ENCODE results near the gene RFX7. TPM values are rescaled to one million over a fixed set of nuclear protein-coding genes. Genes with fewer than 3 reads are reported as not detected.
"Not testable (repeated sequence)": the region's sequence is repeated elsewhere in the genome, so short reads cannot be mapped to it uniquely, and the experiment has no call there.

Gene RFX7
- total RNA-seq, 1 experiment from 2014 or later, result 18.1 TPM

GRCh38 chr15:56156877-56157276 is 86.8 kb downstream of the RFX7 start:
- no peaks in the 10 kb centered on the region for H4K20me1 ChIP-seq (ENCODE audit: insufficient read depth)
- intact Hi-C loops (cut with micrococcal nuclease), result no loop called here
- no peak for DNase-seq (ENCODE audit: low read depth, low spot score)
- no peak for ATAC-seq
- ChIA-PET POLR2A (no interaction called here), CTCF (no interaction called here), RAD21 (ENCODE audit: low non-redundant PET in 1 of 2, low total read pairs in 2 of 2, uncharacterized antibody in 2 of 2, unreplicated experiment in 2 of 2) (no interaction called here)
- no peak overlapping the region for H3K4me3 ChIP-seq (replicated peaks in 1 of 2; ENCODE audit: low read depth in 1 of 2, low read length in 2 of 2)
- no peaks in the 10 kb centered on the region for H3K9me2 ChIP-seq (ENCODE audit: insufficient read depth)
- H3K9me3 ChIP-seq (ENCODE audit: control insufficient read depth in 1 of 2, insufficient read depth in 1 of 2, low read depth in 1 of 2, low read length in 2 of 2), result no peaks in the 10 kb centered on the region
- H3K27me3 ChIP-seq (ENCODE audit: insufficient read depth, low read length), result no peaks in the 10 kb centered on the region
- H3K4me1 ChIP-seq (ENCODE audit: control insufficient read depth in 1 of 2, insufficient read depth in 2 of 2, low read length in 2 of 2), result no peaks in the 10 kb centered on the region
- H3K9ac ChIP-seq (ENCODE audit: low read length), result no peak overlapping the region
- no peaks in the 10 kb centered on the region for H3K36me3 ChIP-seq (ENCODE audit: control insufficient read depth in 1 of 2, insufficient read depth in 2 of 2, low read length in 2 of 2)
- peaks cover 31% of the 10 kb centered on the region; the same call in 1 of the 2 replicates for H3K79me2 ChIP-seq (ENCODE audit: insufficient read depth, low read length)
- no TSS peak for BruUV-seq (replicated peaks)
- H3K4me2 ChIP-seq (ENCODE audit: low read length), result no peak overlapping the region
- no peak overlapping the region for H2AFZ ChIP-seq (ENCODE audit: low read depth, low read length, poor library complexity, severe bottlenecking)
- no peak overlapping the region for H3K27ac ChIP-seq (ENCODE audit: low read depth, low read length)
- TF ChIP-seq TCF7L2 (IDR thresholded peaks at IDR 0.05; ENCODE audit: borderline replicate concordance, extremely low read depth, insufficient read depth, insufficient read length) (no peak), ZBTB33 (IDR thresholded peaks at IDR 0.05; ENCODE audit: extremely low read depth, insufficient replicate concordance, low read length) (no peak), REST (IDR thresholded peaks at IDR 0.05; ENCODE audit: low read depth) (no peak), EGR1 (IDR thresholded peaks at IDR 0.05; ENCODE audit: low read depth) (no peak), SIN3A (IDR thresholded peaks at IDR 0.05; ENCODE audit: low read depth) (no peak), JUND (IDR thresholded peaks at IDR 0.05) (no peak), ATF3 (IDR thresholded peaks at IDR 0.05) (no peak), CBX3 (IDR thresholded peaks at IDR 0.05; ENCODE audit: low read depth) (no peak), FOSL1 (IDR thresholded peaks at IDR 0.05; ENCODE audit: low read depth) (no peak), CTCF (IDR thresholded peaks at IDR 0.05 in 2 of 3, conservative IDR thresholded peaks at IDR 0.05 in 1 of 3; ENCODE audit: borderline replicate concordance in 1 of 3, insufficient read depth in 1 of 3, low read depth in 2 of 3, low read length in 2 of 3) (no peak), EZH2phosphoT487 (IDR thresholded peaks at IDR 0.05; ENCODE audit: borderline replicate concordance) (no peak), ZFX (IDR thresholded peaks at IDR 0.05) (no peak), MAX (IDR thresholded peaks at IDR 0.05) (no peak), RAD21 (IDR thresholded peaks at IDR 0.05; ENCODE audit: low read depth) (no peak)

- H2AFZ ChIP-seq (ENCODE audit: low read depth, low read length, poor library complexity, severe bottlenecking); H3K4me1 ChIP-seq (ENCODE audit: control insufficient read depth in 1 of 2, insufficient read depth in 2 of 2, low read length in 2 of 2); H3K9ac ChIP-seq (ENCODE audit: low read length); RAD21 ChIA-PET (ENCODE audit: low non-redundant PET in 1 of 2, low total read pairs in 2 of 2, uncharacterized antibody in 2 of 2, unreplicated experiment in 2 of 2); H3K9me3 ChIP-seq (ENCODE audit: control insufficient read depth in 1 of 2, insufficient read depth in 1 of 2, low read depth in 1 of 2, low read length in 2 of 2); CTCF ChIA-PET; POLR2A ChIA-PET; H4K20me1 ChIP-seq (ENCODE audit: insufficient read depth); ATAC-seq; H3K9me2 ChIP-seq (ENCODE audit: insufficient read depth); H3K27me3 ChIP-seq (ENCODE audit: insufficient read depth, low read length); H3K4me2 ChIP-seq (ENCODE audit: low read length); intact Hi-C loops (cut with micrococcal nuclease); H3K36me3 ChIP-seq (ENCODE audit: control insufficient read depth in 1 of 2, insufficient read depth in 2 of 2, low read length in 2 of 2); DNase-seq (ENCODE audit: low read depth, low spot score); BruUV-seq (replicated peaks); H3K27ac ChIP-seq (ENCODE audit: low read depth, low read length); H3K4me3 ChIP-seq (replicated peaks in 1 of 2; ENCODE audit: low read depth in 1 of 2, low read length in 2 of 2): not testable (repeated sequence)
- peaks cover 25% of the 10 kb centered on the region; the same call in 1 of the 2 replicates for H3K79me2 ChIP-seq (ENCODE audit: insufficient read depth, low read length)
These were observed 88.4 kb downstream of the RFX7 start for GRCh38 chr15:56155278-56155677.
